Mesenchymal stem cell (in vitro differentiated cells and primary cell): ENCODE results near the gene ARID1B.

Experiments
- DNase-seq: peaks from one replicate; pipeline ENCODE4 v3.0.0-alpha.2; 2013
- H2AFZ ChIP-seq: one replicate; pipeline ENCODE4 v1.6.1; 2013; ENCODE audit warnings: low read depth, mild to moderate bottlenecking, control low read depth, inconsistent platforms, low read length, moderate library complexity
- H2AK5ac ChIP-seq: 2 replicates; pipeline ENCODE4 v1.6.1; 2013; ENCODE audit warnings: low read length, moderate library complexity, mild to moderate bottlenecking, inconsistent platforms; ENCODE audit not compliant: severe bottlenecking
- H2BK120ac ChIP-seq: one replicate; pipeline ENCODE4 v1.6.1; 2013; ENCODE audit warnings: low read depth, mild to moderate bottlenecking, inconsistent platforms, low read length, moderate library complexity
- H2BK12ac ChIP-seq, 2 experiments: one replicate each; pipeline ENCODE4 v1.6.1; 2013; ENCODE audit warnings: inconsistent platforms in 2 of 2, low read length in 2 of 2, mild to moderate bottlenecking in 2 of 2, moderate library complexity in 2 of 2, control low read depth in 1 of 2
- H2BK15ac ChIP-seq: one replicate; pipeline ENCODE4 v1.6.1; 2013; ENCODE audit warnings: mild to moderate bottlenecking, low read depth, inconsistent platforms; ENCODE audit not compliant: poor library complexity, severe bottlenecking
- H2BK5ac ChIP-seq: 2 replicates; pipeline ENCODE4 v1.6.1; 2013; ENCODE audit warnings: low read depth, mild to moderate bottlenecking, low read length, control low read depth, inconsistent platforms; ENCODE audit not compliant: poor library complexity, severe bottlenecking
- H3K14ac ChIP-seq, 2 experiments: one replicate each; pipeline ENCODE4 v1.6.1; 2013; ENCODE audit warnings: inconsistent platforms in 2 of 2, low read length in 2 of 2, control low read depth in 1 of 2, mild to moderate bottlenecking in 1 of 2, moderate library complexity in 1 of 2
- H3K18ac ChIP-seq, 2 experiments: one replicate each; pipeline ENCODE4 v1.6.1; 2013; ENCODE audit warnings: inconsistent platforms in 2 of 2, low read length in 2 of 2, control low read depth in 1 of 2, low read depth in 1 of 2, mild to moderate bottlenecking in 1 of 2
- H3K23ac ChIP-seq, 2 experiments: one replicate each; pipeline ENCODE4 v1.6.1; 2013; ENCODE audit warnings: inconsistent platforms in 2 of 2, low read length in 2 of 2, mild to moderate bottlenecking in 2 of 2, moderate library complexity in 2 of 2, control low read depth in 1 of 2
- H3K27ac ChIP-seq: 2 replicates; pipeline ENCODE4 v1.5.1; 2013; ENCODE audit warnings: mild to moderate bottlenecking, moderate library complexity, low read length, control low read depth, inconsistent platforms; ENCODE audit not compliant: poor library complexity, severe bottlenecking
- H3K27me3 ChIP-seq, 2 experiments: 2 replicates each; pipeline versions ENCODE4 v1.6.1 to v1.7.0; 2013; ENCODE audit warnings: low read length in 2 of 2, mild to moderate bottlenecking in 2 of 2, moderate library complexity in 2 of 2, control low read depth in 1 of 2, inconsistent platforms in 1 of 2; ENCODE audit not compliant: control insufficient read depth in 1 of 2, insufficient read depth in 1 of 2
- H3K36me3 ChIP-seq, 2 experiments: 2 replicates each; pipeline versions ENCODE4 v1.6.1 to v1.7.0; 2013; ENCODE audit warnings: low read length in 2 of 2, control low read depth in 1 of 2, inconsistent platforms in 1 of 2, low read depth in 1 of 2, mild to moderate bottlenecking in 1 of 2; ENCODE audit not compliant: insufficient read depth in 2 of 2, control insufficient read depth in 1 of 2
- H3K4ac ChIP-seq, 2 experiments: one replicate each; pipeline ENCODE4 v1.6.1; 2013; ENCODE audit warnings: inconsistent platforms in 2 of 2, low read length in 2 of 2, mild to moderate bottlenecking in 2 of 2, moderate library complexity in 2 of 2, control low read depth in 1 of 2, low read depth in 1 of 2
- H3K4me1 ChIP-seq: 2 replicates; pipeline ENCODE4 v1.6.1; 2013; ENCODE audit warnings: low read depth, low read length, control low read depth; ENCODE audit not compliant: control insufficient read depth, insufficient read depth
- H3K4me2 ChIP-seq: 2 replicates; pipeline ENCODE4 v1.6.1; 2013; ENCODE audit warnings: low read length, mild to moderate bottlenecking, inconsistent platforms; ENCODE audit not compliant: poor library complexity, severe bottlenecking
- H3K4me3 ChIP-seq, 2 experiments: 2 replicates each; pipeline versions ENCODE4 v1.5.1 to v1.7.0; 2013; ENCODE audit warnings: low read length in 2 of 2, mild to moderate bottlenecking in 2 of 2, control low read depth in 1 of 2, low read depth in 1 of 2; ENCODE audit not compliant: insufficient read depth in 1 of 2
- H3K79me1 ChIP-seq: replicated peaks from 2 replicates; pipeline ENCODE4 v1.6.1; 2013; ENCODE audit warnings: mild to moderate bottlenecking, control low read depth, low read length, inconsistent platforms; ENCODE audit not compliant: poor library complexity, severe bottlenecking
- H3K9ac ChIP-seq: 2 replicates; pipeline ENCODE4 v1.7.0; 2013; ENCODE audit warnings: mild to moderate bottlenecking, low read length, moderate library complexity
- H3K9me3 ChIP-seq: 2 replicates; pipeline ENCODE4 v1.7.0; 2013; ENCODE audit warnings: mild to moderate bottlenecking, low read length; ENCODE audit not compliant: control insufficient read depth
- H4K8ac ChIP-seq: one replicate; pipeline ENCODE4 v1.6.1; 2013; ENCODE audit warnings: inconsistent platforms, mild to moderate bottlenecking, low read length, moderate library complexity
- H4K91ac ChIP-seq: one replicate; pipeline ENCODE4 v1.6.1; 2013; ENCODE audit warnings: mild to moderate bottlenecking, low read length, inconsistent platforms
- WGBS: methylation state at CpG from one replicate; pipeline ENCODE4 v1.1.7; 2013; ENCODE audit warnings: mixed read lengths; 5-methylcytosine and 5-hydroxymethylcytosine counted together

The ARID1B gene

DNA sequence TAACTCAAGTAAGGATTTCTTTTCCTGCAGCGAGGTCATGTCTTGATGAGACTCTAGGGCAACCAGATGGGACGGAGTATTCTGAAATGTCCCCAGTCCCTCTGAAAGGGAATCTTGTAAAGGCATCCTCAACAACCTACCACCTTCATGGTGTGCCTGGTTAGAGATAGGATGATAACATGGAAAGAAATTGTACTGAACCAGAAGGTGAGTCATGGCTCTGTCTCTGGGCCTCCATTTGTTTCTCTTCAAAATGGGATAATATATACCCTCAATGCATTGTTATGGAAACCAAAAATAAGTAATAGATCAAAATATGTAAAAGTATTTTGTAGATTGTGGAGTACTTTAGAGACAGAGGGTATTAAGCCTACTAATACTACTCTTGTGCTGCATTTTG, 219.1 kb downstream of the ARID1B start:
- Histone ChIP-seq H4K8ac (no peak overlapping the region), H2AK5ac (no peak overlapping the region), H3K79me1 (peaks cover 34% of the 10 kb centered on the region), H3K9ac (no peak overlapping the region), H3K27ac (no peak overlapping the region), H2BK12ac (no peak overlapping the region), H3K4me2 (no peak overlapping the region), H3K4me3 (no peak overlapping the region), H3K14ac (no peak overlapping the region), H3K27me3 (no peaks in the 10 kb centered on the region), H2BK15ac (no peak overlapping the region), H2BK5ac (no peak overlapping the region), H3K18ac (no peak overlapping the region), H3K9me3 (no peaks in the 10 kb centered on the region), H3K4ac (no peak overlapping the region), H4K91ac (no peak overlapping the region), H2AFZ (no peak overlapping the region), H3K23ac (no peak overlapping the region), H3K36me3 (no peaks in the 10 kb centered on the region), H3K4me1 (peaks cover 10% of the 10 kb centered on the region), H2BK120ac (no peak overlapping the region)
- no peak for DNase-seq
- 100% methylated on average over 1 of the region's 2 CpGs for WGBS

DNA sequence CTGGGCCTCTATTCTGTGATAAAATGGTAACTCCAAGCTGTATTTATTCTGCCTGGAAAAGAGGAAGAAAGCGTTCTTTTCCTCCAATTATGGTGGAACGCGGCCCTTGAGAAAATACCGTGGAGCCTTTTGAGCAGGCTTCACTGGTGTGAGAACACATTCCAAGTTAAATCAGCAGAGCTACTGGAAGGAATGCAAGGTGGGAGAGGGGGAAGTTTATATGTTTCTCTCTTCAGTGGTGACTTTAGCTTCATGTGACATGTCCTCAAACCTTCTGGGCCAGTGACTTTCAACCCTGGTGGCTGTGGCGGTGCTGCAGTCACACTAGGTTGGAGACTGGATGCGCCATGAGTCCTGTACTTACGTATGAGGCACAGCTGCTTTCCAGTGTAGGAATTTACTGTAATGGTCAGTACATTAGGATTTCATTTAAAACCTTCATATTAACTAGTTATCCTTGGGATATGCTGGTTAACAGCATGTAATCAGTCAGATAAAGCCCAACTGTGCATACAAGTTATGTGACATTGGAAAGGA, 221.7 kb downstream of the ARID1B start:
- peaks cover 49% of the 10 kb centered on the region for H3K79me1 ChIP-seq
- no peaks in the 10 kb centered on the region for H3K27me3 ChIP-seq
- H3K4me2 ChIP-seq = no peak overlapping the region
- H2AFZ ChIP-seq = no peak overlapping the region
- H3K14ac ChIP-seq = no peak overlapping the region
- H4K91ac ChIP-seq = no peak overlapping the region
- H2BK120ac ChIP-seq = no peak overlapping the region
- no peak overlapping the region for H2BK15ac ChIP-seq
- peaks cover 6% of the 10 kb centered on the region for H3K4me1 ChIP-seq
- no peak overlapping the region for H4K8ac ChIP-seq
- no peak overlapping the region for H3K27ac ChIP-seq
- no peak overlapping the region for H3K4ac ChIP-seq
- H3K23ac ChIP-seq = no peak overlapping the region
- no peaks in the 10 kb centered on the region for H3K9me3 ChIP-seq
- no peaks in the 10 kb centered on the region for H3K36me3 ChIP-seq
- H3K18ac ChIP-seq = no peak overlapping the region
- H2BK12ac ChIP-seq = no peak overlapping the region
- DNase-seq = no peak
- 98% methylated on average over 6 of the region's 7 CpGs for WGBS
- no peak overlapping the region for H2BK5ac ChIP-seq
- H3K4me3 ChIP-seq = no peak overlapping the region
- no peak overlapping the region for H2AK5ac ChIP-seq
- no peak overlapping the region for H3K9ac ChIP-seq

DNA sequence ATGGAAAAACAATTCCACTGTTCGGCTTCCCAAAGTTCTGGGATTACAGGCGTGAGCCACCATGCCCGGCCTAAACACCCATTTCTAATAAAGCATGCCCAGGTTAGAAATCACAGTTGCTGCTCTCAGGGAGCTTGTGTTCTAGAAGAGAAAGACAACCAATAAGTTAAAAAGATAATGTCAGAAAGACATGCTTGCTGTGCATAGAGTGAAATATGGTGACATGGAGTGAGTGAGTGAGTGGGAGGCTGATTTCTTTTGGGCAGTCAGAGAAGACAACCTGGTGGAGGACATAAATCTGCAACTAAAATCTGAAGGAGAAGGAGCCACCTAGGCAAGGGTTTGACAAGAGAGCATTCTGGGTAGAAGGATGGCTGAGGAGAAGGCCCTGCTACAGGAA, 222.6 kb downstream of the ARID1B start:
- H3K4me3 ChIP-seq = no peak overlapping the region
- H3K4me1 ChIP-seq = peaks cover 2% of the 10 kb centered on the region
- H2BK5ac ChIP-seq = no peak overlapping the region
- 98% methylated on average over 3 of the region's 3 CpGs for WGBS
- no peak overlapping the region for H4K8ac ChIP-seq
- H2BK12ac ChIP-seq = no peak overlapping the region
- no peak overlapping the region for H3K23ac ChIP-seq
- H4K91ac ChIP-seq = no peak overlapping the region
- H2BK120ac ChIP-seq = no peak overlapping the region
- no peak overlapping the region for H3K14ac ChIP-seq
- H3K36me3 ChIP-seq = no peaks in the 10 kb centered on the region
- H3K9me3 ChIP-seq = no peaks in the 10 kb centered on the region
- peaks cover 49% of the 10 kb centered on the region for H3K79me1 ChIP-seq
- no peak overlapping the region for H3K27ac ChIP-seq
- H3K4me2 ChIP-seq = no peak overlapping the region
- H2AFZ ChIP-seq = no peak overlapping the region
- H3K4ac ChIP-seq = no peak overlapping the region
- no peak overlapping the region for H2AK5ac ChIP-seq
- H3K18ac ChIP-seq = no peak overlapping the region
- DNase-seq = no peak
- no peak overlapping the region for H3K9ac ChIP-seq
- H3K27me3 ChIP-seq = no peaks in the 10 kb centered on the region
- no peak overlapping the region for H2BK15ac ChIP-seq

DNA sequence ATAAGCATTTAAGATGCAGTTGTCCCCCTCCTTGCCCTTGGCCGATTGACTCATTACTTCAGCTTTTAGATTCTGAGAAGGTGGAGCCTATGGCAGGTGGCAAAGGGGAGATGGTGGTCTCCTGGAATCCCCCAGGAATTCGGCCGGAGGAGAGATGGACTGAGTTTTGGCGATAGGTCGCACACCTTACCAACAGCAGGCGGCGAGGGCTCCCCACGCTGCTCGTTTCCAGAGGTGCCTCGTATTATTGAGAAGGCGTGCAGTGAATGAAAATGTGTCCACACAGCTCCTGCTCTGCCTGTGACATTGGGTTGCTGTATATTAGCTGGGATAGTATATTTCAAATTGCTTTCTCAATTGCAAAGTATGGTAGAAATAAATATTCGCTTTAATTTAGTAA, 224.5 kb downstream of the ARID1B start:
- H3K9me3 ChIP-seq = no peaks in the 10 kb centered on the region
- no peaks in the 10 kb centered on the region for H3K36me3 ChIP-seq
- no peak overlapping the region for H4K91ac ChIP-seq
- no peak overlapping the region for H3K4ac ChIP-seq
- H2BK120ac ChIP-seq = no peak overlapping the region
- no peak overlapping the region for H2BK5ac ChIP-seq
- peak overlapping the region in 1 of 2 experiments; percentile 34 for H3K18ac ChIP-seq
- H3K23ac ChIP-seq = no peak overlapping the region
- no peak overlapping the region for H3K4me3 ChIP-seq
- H2AK5ac ChIP-seq = no peak overlapping the region
- H2AFZ ChIP-seq = no peak overlapping the region
- H3K79me1 ChIP-seq = peaks cover 44% of the 10 kb centered on the region
- H2BK12ac ChIP-seq = no peak overlapping the region
- DNase-seq = no peak
- H2BK15ac ChIP-seq = no peak overlapping the region
- H3K4me2 ChIP-seq = no peak overlapping the region
- WGBS = 94% methylated on average over 11 of the region's 12 CpGs
- no peaks in the 10 kb centered on the region for H3K4me1 ChIP-seq
- no peak overlapping the region for H3K14ac ChIP-seq
- no peak overlapping the region for H3K27ac ChIP-seq
- H3K27me3 ChIP-seq = no peaks in the 10 kb centered on the region
- no peak overlapping the region for H4K8ac ChIP-seq
- no peak overlapping the region for H3K9ac ChIP-seq
